HCT116 (cell line): ENCODE results near the gene POC1A. TPM values are rescaled to one million over a fixed set of nuclear protein-coding genes. Genes with fewer than 3 reads are reported as not detected.

Experiments
- ATAC-seq: fragments of 200-7000 bp; cut with Tn5 transposase; 2 replicates; pipeline ENCODE4 v1.9.1; 2020; ENCODE audit warnings: mild to moderate bottlenecking, moderate library complexity
- BruUV-seq: library from RNA; stranded (reverse); fragments of 400-500 nt; replicated peaks from 2 replicates; lab custom pipeline; 2021; lab: Mats Ljungman, UMichigan
- CTCF ChIA-PET: fragments of 300-600 bp; sonication (Branson Sonifier 250); formaldehyde crosslinking; loops from one replicate; lab custom pipeline; 2021; ENCODE audit warnings: antibody characterized with exemption; lab: Charles Lee
- POLR2A ChIA-PET: fragments of 300-600, 350-600 bp; sonication (Branson Sonifier 250); formaldehyde crosslinking; loops from one replicate; lab custom pipeline; 2021; ENCODE audit warnings: antibody characterized with exemption; lab: Charles Lee
- RAD21 ChIA-PET, 2 experiments: fragments of 300-600 bp; sonication (Branson Sonifier 250); formaldehyde crosslinking; loops; one replicate each; lab custom pipeline; 2023; ENCODE audit warnings: low total read pairs in 2 of 2; ENCODE audit not compliant: uncharacterized antibody in 2 of 2, unreplicated experiment in 2 of 2, low non-redundant PET in 1 of 2; lab: Charles Lee
- DNase-seq: peaks from one replicate; pipeline ENCODE4 v3.0.0-alpha.2; 2010; ENCODE audit warnings: low read depth, low spot score
- H2AFZ ChIP-seq: fragments of 200-600 bp; shearing (Covaris generic), sonication (generic); 2 replicates; pipeline ENCODE4 v1.6.1; 2017; ENCODE audit warnings: low read depth, mixed run types, mixed read lengths, antibody characterized with exemption, low read length; ENCODE audit not compliant: poor library complexity, severe bottlenecking
- H3K27ac ChIP-seq: 2 replicates; pipeline ENCODE4 v1.5.1; 2012; ENCODE audit warnings: low read depth, low read length
- H3K27me3 ChIP-seq: fragments of 200-600 bp; sonication (generic); 2 replicates; pipeline ENCODE4 v1.6.1; 2016; ENCODE audit warnings: mixed run types, low read length, mixed read lengths; ENCODE audit not compliant: insufficient read depth
- H3K36me3 ChIP-seq, 2 experiments: fragments of 200-500 bp in 1 of 2; fragments of 200-600 bp in 1 of 2; sonication (Bioruptor generic) in 1 of 2; sonication (generic) in 1 of 2; 2 replicates each; pipeline versions ENCODE4 v1.5.1 to v1.6.1; 2014 to 2016; ENCODE audit warnings: low read length in 2 of 2, inconsistent platforms in 1 of 2, mixed read lengths in 1 of 2, mixed run types in 1 of 2; ENCODE audit not compliant: insufficient read depth in 2 of 2, control insufficient read depth in 1 of 2
- H3K4me1 ChIP-seq, 2 experiments: fragments of 200-600 bp in 1 of 2; sonication (generic) in 1 of 2; 2 replicates each; pipeline versions ENCODE4 v1.5.1 to v1.6.1; 2012 to 2017; ENCODE audit warnings: low read length in 2 of 2, inconsistent platforms in 1 of 2, mild to moderate bottlenecking in 1 of 2, mixed read lengths in 1 of 2, mixed run types in 1 of 2, moderate library complexity in 1 of 2; ENCODE audit not compliant: insufficient read depth in 2 of 2, control insufficient read depth in 1 of 2
- H3K4me2 ChIP-seq: fragments of 200-600 bp; sonication (generic); 2 replicates; pipeline ENCODE4 v1.6.1; 2017; ENCODE audit warnings: mixed run types, low read length, mixed read lengths
- H3K4me3 ChIP-seq, 2 experiments: fragments of 200-600 bp in 1 of 2; sonication (generic) in 1 of 2; replicated peaks in 1 of 2; 2 replicates each; pipeline ENCODE4 v1.5.1; 2011 to 2016; ENCODE audit warnings: low read length in 2 of 2, control low read depth in 1 of 2, low read depth in 1 of 2, mild to moderate bottlenecking in 1 of 2, mixed read lengths in 1 of 2, mixed run types in 1 of 2
- H3K79me2 ChIP-seq: fragments of 200-600 bp; sonication (generic); 2 replicates; pipeline ENCODE4 v1.6.1; 2017; ENCODE audit warnings: mild to moderate bottlenecking, mixed run types, low read length, moderate library complexity, mixed read lengths; ENCODE audit not compliant: insufficient read depth
- H3K9ac ChIP-seq: fragments of 200-600 bp; sonication (generic); 2 replicates; pipeline ENCODE4 v1.6.1; 2016; ENCODE audit warnings: low read length, mixed read lengths
- H3K9me2 ChIP-seq: fragments of 200-600 bp; sonication (generic), shearing (Covaris generic); 2 replicates; pipeline ENCODE4 v1.6.1; 2017; ENCODE audit warnings: mixed run types, mild to moderate bottlenecking, moderate library complexity; ENCODE audit not compliant: insufficient read depth
- H3K9me3 ChIP-seq, 2 experiments: fragments of 200-500 bp in 1 of 2; fragments of 200-600 bp in 1 of 2; sonication (Bioruptor generic) in 1 of 2; sonication (generic) in 1 of 2; 2 replicates each; pipeline ENCODE4 v1.6.1; 2014 to 2017; ENCODE audit warnings: low read length in 2 of 2, mixed read lengths in 2 of 2, inconsistent platforms in 1 of 2, low read depth in 1 of 2, mild to moderate bottlenecking in 1 of 2, mixed run types in 1 of 2, moderate library complexity in 1 of 2; ENCODE audit not compliant: control insufficient read depth in 1 of 2, insufficient read depth in 1 of 2
- H4K20me1 ChIP-seq: fragments of 200-600 bp; sonication (generic), shearing (Covaris generic); 2 replicates; pipeline ENCODE4 v1.6.1; 2017; ENCODE audit warnings: mixed run types, mild to moderate bottlenecking, moderate library complexity; ENCODE audit not compliant: insufficient read depth
- CEBPB ChIP-seq: IDR thresholded peaks from 2 replicates; pipeline ENCODE4 v1.6.1; 2012; ENCODE audit warnings: low read depth
- CTCF ChIP-seq, 3 experiments: fragments of 200-600 bp in 1 of 3; sonication (generic) in 1 of 3; IDR thresholded peaks in 2 of 3; conservative IDR thresholded peaks in 1 of 3; 2 replicates each; pipeline ENCODE4 v1.5.1; 2012 to 2017; ENCODE audit warnings: low read depth in 2 of 3, low read length in 2 of 3, antibody characterized with exemption in 1 of 3, borderline replicate concordance in 1 of 3, control low read depth in 1 of 3, mild to moderate bottlenecking in 1 of 3, mixed read lengths in 1 of 3, mixed run types in 1 of 3, moderate library complexity in 1 of 3; ENCODE audit not compliant: insufficient read depth in 1 of 3
- EGR1 ChIP-seq: IDR thresholded peaks from 2 replicates; pipeline ENCODE4 v1.6.1; 2012; ENCODE audit warnings: low read depth
- ELF1 ChIP-seq: IDR thresholded peaks from 2 replicates; pipeline ENCODE4 v1.6.1; 2012; ENCODE audit warnings: low read depth, borderline replicate concordance
- EZH2 ChIP-seq: fragments of 200-600 bp; sonication (generic); IDR thresholded peaks from 2 replicates; pipeline ENCODE4 v1.6.1; 2017; ENCODE audit warnings: antibody characterized with exemption, mixed run types
- RAD21 ChIP-seq: IDR thresholded peaks from 2 replicates; pipeline ENCODE4 v1.6.1; 2012; ENCODE audit warnings: low read depth, mild to moderate bottlenecking
- REST ChIP-seq: IDR thresholded peaks from 2 replicates; pipeline ENCODE4 v1.6.1; 2012; ENCODE audit warnings: low read depth
- SP1 ChIP-seq: IDR thresholded peaks from 2 replicates; pipeline ENCODE4 v1.6.1; 2012; ENCODE audit warnings: low read depth
- TCF7L2 ChIP-seq: IDR thresholded peaks from 2 replicates; pipeline ENCODE4 v1.7.0; 2011; ENCODE audit warnings: borderline replicate concordance, inconsistent platforms; ENCODE audit not compliant: insufficient read depth, insufficient read length; ENCODE audit errors: extremely low read depth
- ZBTB33 ChIP-seq: IDR thresholded peaks from 2 replicates; pipeline ENCODE4 v1.6.1; 2011; ENCODE audit warnings: mild to moderate bottlenecking, low read length, moderate library complexity; ENCODE audit not compliant: insufficient replicate concordance; ENCODE audit errors: extremely low read depth
- ZFX ChIP-seq: fragments of 450-650 bp; IDR thresholded peaks from 2 replicates; pipeline ENCODE4 v1.6.1; 2017
- ZNF274 ChIP-seq: fragments of 200-500 bp; sonication (Bioruptor generic); IDR thresholded peaks from 2 replicates; pipeline ENCODE4 v1.6.1; 2014; ENCODE audit warnings: mild to moderate bottlenecking, low read depth, low read length, inconsistent platforms
- intact Hi-C: fragments of 100-400 bp; cut with micrococcal nuclease; formaldehyde crosslinking; loops from 2 replicates; pipeline ENCODE4 v1.10.0; 2022
- total RNA-seq: library from RNA; stranded (reverse); gene quantifications from one replicate; pipeline ENCODE4 v1.2.1, GENCODE V29; 2021; ENCODE audit not compliant: unreplicated experiment
- TF ChIP-seq, protein P1 (sequence below): IDR thresholded peaks from 2 replicates; pipeline ENCODE4 v1.6.1; 2012

The POC1A gene
- total RNA-seq, 1 experiment from 2014 or later = 34.0 TPM

GRCh38 chr3:52135332-52135731 lies 18.9 kb downstream of the POC1A start:
- no peaks in the 10 kb centered on the region for H3K9me2 ChIP-seq
- H3K9me3 ChIP-seq = no peaks in the 10 kb centered on the region
- no peak overlapping the region for H3K4me2 ChIP-seq
- ChIA-PET RAD21 (no interaction called here), CTCF (interaction anchor here (0.9 kb wide), 1 partner anchor 79 kb away, joined by 3 read pairs; the partner anchor contains the start of gene DUSP7), POLR2A (no interaction called here)
- BruUV-seq = no TSS peak
- no peaks in the 10 kb centered on the region for H3K4me1 ChIP-seq
- DNase-seq (no peak), ATAC-seq (no peak)
- no peak overlapping the region for H2AFZ ChIP-seq
- peaks cover 3 to 10% of the 10 kb centered on the region in 2 experiments; a peak in 2 of 4 replicates for H3K36me3 ChIP-seq
- no peaks in the 10 kb centered on the region for H3K27me3 ChIP-seq
- TF ChIP-seq SP1 (no peak), ELF1 (no peak), EZH2 (no peak), ZBTB33 (no peak), ZNF274 (no peak), ZFX (no peak), CTCF (IDR thresholded peaks at IDR 0.05 in 2 of 3, conservative IDR thresholded peaks at IDR 0.05 in 1 of 3; ENCODE audit: borderline replicate concordance in 1 of 3, insufficient read depth in 1 of 3, low read depth in 2 of 3, low read length in 2 of 3) (no peak), EGR1 (no peak), REST (no peak), TCF7L2 (no peak), RAD21 (no peak), CEBPB (no peak)
- TF ChIP-seq, protein P1, sequence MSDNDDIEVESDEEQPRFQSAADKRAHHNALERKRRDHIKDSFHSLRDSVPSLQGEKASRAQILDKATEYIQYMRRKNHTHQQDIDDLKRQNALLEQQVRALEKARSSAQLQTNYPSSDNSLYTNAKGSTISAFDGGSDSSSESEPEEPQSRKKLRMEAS = no peak
- no peaks in the 10 kb centered on the region for H4K20me1 ChIP-seq
- intact Hi-C loops = no loop called here
- H3K27ac ChIP-seq = no peak overlapping the region
- no peak overlapping the region for H3K9ac ChIP-seq
- H3K79me2 ChIP-seq = no peaks in the 10 kb centered on the region
- H3K4me3 ChIP-seq = no peak overlapping the region
